Activated T-helper 17 cell treated with anti-CD3 and anti-CD28 coated beads, Interleukin-2, amount 50 U/mL, for 72 hours (primary cell): ENCODE results near the gene GOLGA6B. TPM values are rescaled to one million over a fixed set of nuclear protein-coding genes. Genes with fewer than 3 reads are reported as not detected.
"Not testable (repeated sequence)": the region's sequence is repeated elsewhere in the genome, so short reads cannot be mapped to it uniquely, and the experiment has no call there.

Experiments
- ATAC-seq: fragments of 150-1000 bp; cut with Tn5 transposase; replicated peaks from 2 replicates; pipeline ENCODE4 v1.10.0; 2021; ENCODE audit warnings: mild to moderate bottlenecking, moderate library complexity
- H3K27ac Mint-ChIP-seq: one replicate; pipeline ENCODE4 v1.8.0; 2022; ENCODE audit warnings: mixed read lengths
- H3K27me3 Mint-ChIP-seq: one replicate; pipeline ENCODE4 v1.8.0; 2022; ENCODE audit warnings: mixed read lengths
- H3K36me3 Mint-ChIP-seq: one replicate; pipeline ENCODE4 v1.8.0; 2022; ENCODE audit warnings: low read depth, mild to moderate bottlenecking, mixed read lengths
- H3K4me1 Mint-ChIP-seq: one replicate; pipeline ENCODE4 v1.8.0; 2022; ENCODE audit warnings: mixed read lengths
- H3K4me3 Mint-ChIP-seq: one replicate; pipeline ENCODE4 v1.8.0; 2022; ENCODE audit warnings: mild to moderate bottlenecking, mixed read lengths
- H3K9me3 Mint-ChIP-seq: one replicate; pipeline ENCODE4 v1.8.0; 2022; ENCODE audit warnings: mixed read lengths
- total RNA-seq, 2 donors: library from RNA; stranded (reverse); gene quantifications; one replicate each; pipeline ENCODE4 v1.2.3, GENCODE V29; 2022

GOLGA6B gene
- total RNA-seq, 2 donors from 2014 or later = 0.13 TPM; not detected in 1

- not testable (repeated sequence) for H3K27me3 Mint-ChIP-seq, H3K4me1 Mint-ChIP-seq, H3K36me3 Mint-ChIP-seq, H3K9me3 Mint-ChIP-seq
- ATAC-seq = peak; percentile 92
- H3K4me3 Mint-ChIP-seq = peak overlapping the region; percentile 67
- peak overlapping the region; percentile 85 for H3K27ac Mint-ChIP-seq
Measured at GRCh38 chr15:72636519-72637282, 17.8 kb upstream of the GOLGA6B start.

- not testable (repeated sequence) for H3K36me3 Mint-ChIP-seq, H3K9me3 Mint-ChIP-seq, H3K27ac Mint-ChIP-seq, H3K4me3 Mint-ChIP-seq, ATAC-seq, H3K27me3 Mint-ChIP-seq, H3K4me1 Mint-ChIP-seq
Measured at GRCh38 chr15:72639759-72640483, 14.6 kb upstream of the GOLGA6B start.

GRCh38 chr15:72642271-72642670, 12.2 kb upstream of the GOLGA6B start:
- not testable (repeated sequence) for ATAC-seq, H3K4me1 Mint-ChIP-seq, H3K9me3 Mint-ChIP-seq, H3K36me3 Mint-ChIP-seq, H3K27ac Mint-ChIP-seq, H3K4me3 Mint-ChIP-seq, H3K27me3 Mint-ChIP-seq

GRCh38 chr15:72648631-72649253, 5.8 kb upstream of the GOLGA6B start:
- H3K4me1 Mint-ChIP-seq, H3K27ac Mint-ChIP-seq, H3K4me3 Mint-ChIP-seq, H3K36me3 Mint-ChIP-seq, ATAC-seq, H3K27me3 Mint-ChIP-seq, H3K9me3 Mint-ChIP-seq: not testable (repeated sequence)

GRCh38 chr15:72656014-72656413, 1.5 kb downstream of the GOLGA6B start:
- not testable (repeated sequence) for H3K4me1 Mint-ChIP-seq, H3K4me3 Mint-ChIP-seq, H3K36me3 Mint-ChIP-seq, H3K27ac Mint-ChIP-seq, H3K9me3 Mint-ChIP-seq, ATAC-seq, H3K27me3 Mint-ChIP-seq

- not testable (repeated sequence) for H3K4me1 Mint-ChIP-seq, H3K9me3 Mint-ChIP-seq, H3K36me3 Mint-ChIP-seq, H3K27ac Mint-ChIP-seq, ATAC-seq, H3K4me3 Mint-ChIP-seq, H3K27me3 Mint-ChIP-seq
Measured at GRCh38 chr15:72661081-72661480, 6.6 kb downstream of the GOLGA6B start.

GRCh38 chr15:72663931-72664330, 9.4 kb downstream of the GOLGA6B start:
- H3K9me3 Mint-ChIP-seq, H3K36me3 Mint-ChIP-seq, ATAC-seq, H3K27me3 Mint-ChIP-seq, H3K4me3 Mint-ChIP-seq, H3K27ac Mint-ChIP-seq, H3K4me1 Mint-ChIP-seq: not testable (repeated sequence)

GRCh38 chr15:72665706-72666105, 11.2 kb downstream of the GOLGA6B start:
- not testable (repeated sequence) for H3K4me1 Mint-ChIP-seq, H3K9me3 Mint-ChIP-seq, H3K36me3 Mint-ChIP-seq, H3K27ac Mint-ChIP-seq, ATAC-seq, H3K27me3 Mint-ChIP-seq, H3K4me3 Mint-ChIP-seq

- not testable (repeated sequence) for H3K27me3 Mint-ChIP-seq, H3K9me3 Mint-ChIP-seq, ATAC-seq, H3K4me3 Mint-ChIP-seq, H3K36me3 Mint-ChIP-seq, H3K4me1 Mint-ChIP-seq, H3K27ac Mint-ChIP-seq
Measured at GRCh38 chr15:72669803-72670202, 15.3 kb downstream of the GOLGA6B start.

GRCh38 chr15:72670656-72671352, 16.3 kb downstream of the GOLGA6B start:
- not testable (repeated sequence) for H3K27ac Mint-ChIP-seq, H3K27me3 Mint-ChIP-seq, H3K4me1 Mint-ChIP-seq, H3K36me3 Mint-ChIP-seq, H3K9me3 Mint-ChIP-seq
- peak overlapping the region; percentile 73 for H3K4me3 Mint-ChIP-seq
- peak; percentile 97 for ATAC-seq

GRCh38 chr15:72671525-72671924, 17.0 kb downstream of the GOLGA6B start:
- no peak for ATAC-seq
- no peak overlapping the region for H3K4me3 Mint-ChIP-seq
- H3K27ac Mint-ChIP-seq = no peak overlapping the region
- H3K4me1 Mint-ChIP-seq = peaks cover 6% of the 10 kb centered on the region
- H3K9me3 Mint-ChIP-seq = no peaks in the 10 kb centered on the region
- H3K36me3 Mint-ChIP-seq = no peaks in the 10 kb centered on the region
- peaks cover 3% of the 10 kb centered on the region for H3K27me3 Mint-ChIP-seq

- ATAC-seq = no peak
- Mint-ChIP-seq H3K4me3 (no peak overlapping the region), H3K4me1 (no peaks in the 10 kb centered on the region), H3K27ac (no peak overlapping the region), H3K9me3 (no peaks in the 10 kb centered on the region), H3K27me3 (peaks cover 11% of the 10 kb centered on the region), H3K36me3 (no peaks in the 10 kb centered on the region)
Measured at GRCh38 chr15:72676838-72677237, 22.3 kb downstream of the GOLGA6B start.

- no peaks in the 10 kb centered on the region for H3K9me3 Mint-ChIP-seq
- H3K4me3 Mint-ChIP-seq = no peak overlapping the region
- peaks cover 11% of the 10 kb centered on the region for H3K27me3 Mint-ChIP-seq
- no peak for ATAC-seq
- H3K27ac Mint-ChIP-seq = no peak overlapping the region
- peaks cover 4% of the 10 kb centered on the region for H3K4me1 Mint-ChIP-seq
- no peaks in the 10 kb centered on the region for H3K36me3 Mint-ChIP-seq
Measured at GRCh38 chr15:72680931-72681330, 26.4 kb downstream of the GOLGA6B start.

- Mint-ChIP-seq H3K4me3 (no peak overlapping the region), H3K27me3 (peaks cover 10% of the 10 kb centered on the region), H3K4me1 (peaks cover 8% of the 10 kb centered on the region), H3K9me3 (no peaks in the 10 kb centered on the region), H3K27ac (peak overlapping the region; percentile 32), H3K36me3 (no peaks in the 10 kb centered on the region)
- no peak for ATAC-seq
Measured at GRCh38 chr15:72682772-72683171, 28.3 kb downstream of the GOLGA6B start.
